GM18508 (cell line): ENCODE results near the gene ZAP70.

Experiments
- ATAC-seq: cut with Tn5 transposase; IDR thresholded peaks from one replicate; pipeline ENCODE4 v1.9.1; 2021; ENCODE audit warnings: moderate number of reproducible peaks; ENCODE audit not compliant: insufficient read depth, unreplicated experiment

The ZAP70 gene

GRCh38 chr2:97731274-97732020 lies 18.1 kb downstream of the ZAP70 start:
- no peak for ATAC-seq

GRCh38 chr2:97732436-97733340 lies 19.3 kb downstream of the ZAP70 start:
- ATAC-seq: no peak

- no peak for ATAC-seq
Measured at GRCh38 chr2:97733341-97734035, 20.1 kb downstream of the ZAP70 start.

DNA sequence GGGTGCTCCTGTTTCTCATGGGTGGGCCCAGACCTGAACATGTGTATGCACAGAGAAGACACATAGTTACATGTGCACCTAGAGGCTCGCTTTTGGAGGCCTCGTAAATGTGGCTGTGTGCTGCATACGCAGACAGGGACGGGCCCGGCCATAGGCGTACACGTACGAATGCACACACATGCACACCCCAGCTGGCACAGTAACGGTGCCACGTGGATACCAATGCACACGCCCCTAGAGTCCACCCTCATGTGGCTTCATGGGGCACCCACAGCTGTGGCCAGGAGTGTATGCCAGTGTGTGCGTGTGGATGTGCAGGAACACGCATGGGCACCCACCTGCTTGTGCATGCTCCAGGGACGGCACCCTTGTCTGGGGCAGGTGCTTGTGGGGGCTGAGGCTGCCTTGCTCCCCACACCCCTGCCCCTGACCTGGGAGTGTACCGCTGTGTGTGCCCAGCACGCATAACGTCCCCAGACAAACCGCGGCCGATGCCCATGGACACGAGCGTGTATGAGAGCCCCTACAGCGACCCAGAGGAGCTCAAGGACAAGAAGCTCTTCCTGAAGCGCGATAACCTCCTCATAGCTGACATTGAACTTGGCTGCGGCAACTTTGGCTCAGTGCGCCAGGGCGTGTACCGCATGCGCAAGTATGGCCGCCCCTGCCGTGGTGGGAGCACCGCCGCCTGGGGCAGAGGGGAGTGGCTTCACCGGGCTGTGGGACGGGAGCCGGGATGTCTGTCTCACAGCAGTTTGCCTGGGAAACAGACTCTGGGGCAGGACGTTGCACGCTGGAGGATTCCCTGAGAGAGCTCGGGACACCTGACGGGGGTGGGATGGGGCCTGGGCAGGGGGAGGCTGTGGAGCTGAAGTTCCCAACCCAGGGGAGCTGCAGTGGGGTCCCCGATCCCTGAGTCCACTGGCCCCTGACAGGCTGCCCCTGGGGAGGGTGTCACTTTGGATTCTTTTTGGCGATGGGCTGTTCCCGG lies 21.0 kb downstream of the ZAP70 start:
- no peak for ATAC-seq

DNA sequence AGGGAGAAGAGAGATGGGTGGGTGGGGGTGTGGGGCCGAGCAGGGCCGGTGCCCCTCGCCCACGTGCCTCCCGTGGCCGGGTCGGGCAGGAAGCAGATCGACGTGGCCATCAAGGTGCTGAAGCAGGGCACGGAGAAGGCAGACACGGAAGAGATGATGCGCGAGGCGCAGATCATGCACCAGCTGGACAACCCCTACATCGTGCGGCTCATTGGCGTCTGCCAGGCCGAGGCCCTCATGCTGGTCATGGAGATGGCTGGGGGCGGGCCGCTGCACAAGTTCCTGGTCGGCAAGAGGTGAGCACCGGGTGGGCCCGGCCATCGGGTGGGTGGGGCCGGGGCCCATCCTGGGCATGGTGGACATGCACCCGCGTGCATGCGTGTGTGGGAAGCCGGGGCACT lies 21.8 kb downstream of the ZAP70 start:
- ATAC-seq: no peak

DNA sequence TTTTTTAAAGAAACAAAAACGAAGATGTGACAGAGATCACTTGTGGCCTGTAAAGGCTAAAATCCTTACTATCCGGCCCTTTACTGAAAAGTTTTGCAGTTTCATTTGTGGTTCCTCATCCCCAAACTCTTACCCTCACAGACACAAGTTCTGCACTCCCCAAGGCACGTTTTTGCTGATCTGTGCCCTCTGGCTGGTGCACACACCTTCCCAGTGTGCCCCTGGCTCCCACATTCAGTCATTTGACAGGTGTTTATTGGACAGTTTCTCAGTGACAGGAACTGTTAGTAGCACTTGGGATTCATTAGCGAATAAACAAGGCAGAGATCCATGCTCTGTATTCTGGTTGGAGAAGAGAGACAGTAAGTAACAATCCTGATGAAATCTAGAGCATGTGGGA lies 22.8 kb downstream of the ZAP70 start:
- ATAC-seq: no peak

- no peak for ATAC-seq
Measured at GRCh38 chr2:97736608-97737330, 23.4 kb downstream of the ZAP70 start.

- no peak for ATAC-seq
Measured at GRCh38 chr2:97737421-97738178, 24.2 kb downstream of the ZAP70 start.

- no peak for ATAC-seq
Measured at GRCh38 chr2:97738179-97739019, 25.0 kb downstream of the ZAP70 start.

GRCh38 chr2:97739020-97739892 lies 25.9 kb downstream of the ZAP70 start:
- ATAC-seq: no peak

- no peak for ATAC-seq
Measured at GRCh38 chr2:97739893-97740245, 26.5 kb downstream of the ZAP70 start.

GRCh38 chr2:97740590-97741182 lies 27.3 kb downstream of the ZAP70 start:
- no peak for ATAC-seq

DNA sequence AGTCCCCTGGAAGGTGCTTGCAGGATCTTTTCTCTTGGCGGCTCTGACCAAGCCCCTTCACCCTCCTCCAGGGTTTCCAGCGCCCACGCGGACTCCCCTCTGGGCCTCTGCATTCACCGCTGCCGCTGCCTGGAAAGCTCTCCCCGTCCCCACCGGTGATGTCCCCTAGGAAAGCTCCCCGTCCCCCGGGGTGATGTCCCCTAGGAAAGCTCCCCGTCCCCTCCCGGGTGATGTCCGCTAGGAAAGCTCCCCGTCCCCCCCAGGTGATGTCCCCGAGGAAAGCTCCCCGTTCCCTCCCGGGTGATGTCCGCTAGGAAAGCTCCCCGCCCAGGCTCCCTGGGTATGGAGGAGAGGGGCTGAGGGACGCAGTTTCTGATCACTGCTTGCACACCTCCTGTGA lies 27.9 kb downstream of the ZAP70 start:
- no peak for ATAC-seq

- ATAC-seq: no peak
Measured at GRCh38 chr2:97741686-97742085, 28.3 kb downstream of the ZAP70 start.

DNA sequence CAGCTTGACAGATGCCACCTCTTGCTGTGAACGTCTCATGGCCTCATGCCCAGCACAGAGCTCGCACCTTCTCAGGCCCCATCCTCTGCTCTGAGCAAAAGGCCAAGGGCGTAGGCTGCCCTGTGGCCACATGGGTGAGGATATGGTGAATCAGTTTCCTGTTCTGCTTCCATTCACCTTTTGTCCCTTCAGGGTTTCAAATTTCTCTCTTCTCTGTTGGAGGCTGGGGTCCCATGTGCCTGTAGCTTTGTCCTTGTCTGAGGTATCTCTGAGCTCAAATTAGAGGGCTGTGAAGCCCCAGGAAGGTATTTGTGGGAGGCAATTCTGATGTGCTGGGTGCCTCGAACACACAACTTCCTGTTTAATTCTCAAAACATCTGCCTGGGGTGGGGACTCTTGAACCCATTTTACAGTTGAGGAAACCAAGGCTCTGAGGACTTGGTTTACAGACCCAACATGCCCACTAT lies 29.0 kb downstream of the ZAP70 start:
- ATAC-seq: no peak

- ATAC-seq: no peak
Measured at GRCh38 chr2:97743913-97744312, 30.5 kb downstream of the ZAP70 start.
